GM12878 (cell line): ENCODE measurements around the gene MYO16. TPM values are rescaled to one million over a fixed set of nuclear protein-coding genes. Genes with fewer than 3 reads are reported as not detected.

ENCODE experiments used
- ATAC-seq: fragments of 200-7000 bp; cut with Tn5 transposase; 3 replicates; pipeline ENCODE4 v1.9.1; 2020; ENCODE audit warnings: mild to moderate bottlenecking, moderate library complexity
- BruUV-seq: library from RNA; stranded (reverse); fragments of 400-500 nt; replicated peaks from 2 replicates; lab custom pipeline; 2021; lab: Mats Ljungman, UMichigan
- CTCF ChIA-PET: fragments of 300-600 bp; sonication (Branson Sonifier 250); formaldehyde crosslinking; extraction: SDS; loops from one replicate; lab custom pipeline; 2021; ENCODE audit warnings: inconsistent platforms; lab: Yijun Ruan, JAX
- POLR2A ChIA-PET: fragments of 350-600 bp; formaldehyde crosslinking; extraction: SDS; loops from one replicate; lab custom pipeline; 2021; ENCODE audit warnings: inconsistent platforms; lab: Charles Lee
- RAD21 ChIA-PET: fragments of 300-600 bp; sonication (Branson Sonifier 250); formaldehyde crosslinking; loops from one replicate; lab custom pipeline; 2023; ENCODE audit warnings: antibody characterized with exemption; ENCODE audit not compliant: unreplicated experiment; lab: Charles Lee
- SMC1A ChIA-PET: fragments of 300-600 bp; sonication (Branson Sonifier 250); formaldehyde crosslinking; loops from one replicate; lab custom pipeline; 2023; ENCODE audit not compliant: unreplicated experiment, uncharacterized antibody; lab: Charles Lee
- DNase-seq: peaks from one replicate; pipeline ENCODE4 v3.0.0-alpha.2; 2011; ENCODE audit warnings: low read depth, low spot score
- FAIRE-seq: peaks from 3 replicates; lab custom pipeline; 2011; peaks lifted over from hg19 to GRCh38; lab: Jason Lieb, UNC
- H2AFZ ChIP-seq: 2 replicates; pipeline ENCODE4 v1.6.0; 2011; ENCODE audit warnings: low read depth, low read length, control low read depth; ENCODE audit not compliant: control insufficient read depth
- H3K27ac ChIP-seq: 2 replicates; pipeline ENCODE4 v1.5.1; 2011; ENCODE audit warnings: control low read depth; ENCODE audit not compliant: control insufficient read depth, insufficient read depth
- H3K27me3 ChIP-seq, 2 experiments: replicated peaks in 1 of 2; 2 replicates each; pipeline versions ENCODE4 v1.6.0 to v1.6.1; 2011; ENCODE audit warnings: low read length in 1 of 2; ENCODE audit not compliant: control insufficient read depth in 2 of 2, insufficient read depth in 2 of 2
- H3K36me3 ChIP-seq, 2 experiments: 2 replicates each; pipeline ENCODE4 v1.5.1; 2011; ENCODE audit warnings: low read length in 1 of 2; ENCODE audit not compliant: control insufficient read depth in 2 of 2, insufficient read depth in 2 of 2
- H3K4me1 ChIP-seq: 2 replicates; pipeline ENCODE4 v1.6.1; 2011; ENCODE audit warnings: mild to moderate bottlenecking, low read length, moderate library complexity, mixed read lengths; ENCODE audit not compliant: control insufficient read depth, insufficient read depth
- H3K4me2 ChIP-seq: 2 replicates; pipeline ENCODE4 v1.6.0; 2011; ENCODE audit warnings: control low read depth; ENCODE audit not compliant: control insufficient read depth, insufficient read depth
- H3K4me3 ChIP-seq: fragments of 200-600 bp; sonication (generic); 2 replicates; pipeline ENCODE4 v1.5.1; 2016
- H3K79me2 ChIP-seq: 2 replicates; pipeline ENCODE4 v1.6.0; 2011; ENCODE audit warnings: low read length; ENCODE audit not compliant: control insufficient read depth, insufficient read depth
- H3K9ac ChIP-seq: 2 replicates; pipeline ENCODE4 v1.8.0; 2011; ENCODE audit warnings: low read length, control low read depth, mixed read lengths; ENCODE audit not compliant: control insufficient read depth, insufficient read depth
- H3K9me3 ChIP-seq: replicated peaks from 3 replicates; pipeline ENCODE4 v1.5.1; 2011; ENCODE audit warnings: mild to moderate bottlenecking, low read length; ENCODE audit not compliant: control insufficient read depth, insufficient read depth
- H4K20me1 ChIP-seq: 2 replicates; pipeline ENCODE4 v1.6.0; 2011; ENCODE audit not compliant: control insufficient read depth, insufficient read depth
- ATF2 ChIP-seq: IDR thresholded peaks from 2 replicates; pipeline ENCODE4 v1.6.1; 2012; ENCODE audit warnings: low read length, inconsistent platforms
- CEBPZ ChIP-seq: fragments of 150-350 bp; IDR thresholded peaks from 2 replicates; pipeline ENCODE4 v1.6.1; 2016; ENCODE audit warnings: low read depth, low read length
- CHD1 ChIP-seq: IDR thresholded peaks from 2 replicates; pipeline ENCODE4 v1.6.1; 2012; ENCODE audit warnings: low read depth, low read length, improper control_type of control experiment
- FOXM1 ChIP-seq: IDR thresholded peaks from 2 replicates; pipeline ENCODE4 v1.6.1; 2012; ENCODE audit warnings: low read depth, mild to moderate bottlenecking, inconsistent platforms, low read length, moderate library complexity
- HSF1 ChIP-seq: fragments of 150-350 bp; IDR thresholded peaks from 2 replicates; pipeline ENCODE4 v1.6.1; 2014; ENCODE audit warnings: mild to moderate bottlenecking, low read depth, low read length
- KDM1A ChIP-seq: fragments of 200-600 bp; sonication (generic); IDR thresholded peaks from 2 replicates; pipeline ENCODE4 v1.6.1; 2016; ENCODE audit warnings: borderline replicate concordance
- KLF5 ChIP-seq: fragments of 450-650 bp; IDR thresholded peaks from 2 replicates; pipeline ENCODE4 v1.6.1; 2014; ENCODE audit warnings: mild to moderate bottlenecking; ENCODE audit not compliant: partially characterized antibody
- NRF1 ChIP-seq: conservative IDR thresholded peaks from 2 replicates; pipeline ENCODE4 v1.6.1; 2011; ENCODE audit warnings: mild to moderate bottlenecking, low read depth, low read length, improper control_type of control experiment
- PBX3 ChIP-seq: IDR thresholded peaks from 2 replicates; pipeline ENCODE4 v1.6.1; 2011; ENCODE audit warnings: mild to moderate bottlenecking, low read depth, low read length, moderate library complexity; ENCODE audit not compliant: insufficient replicate concordance
- PML ChIP-seq: IDR thresholded peaks from 2 replicates; pipeline ENCODE4 v1.6.1; 2012; ENCODE audit warnings: low read length, inconsistent platforms
- RAD51 ChIP-seq: fragments of 450-650 bp; IDR thresholded peaks from 2 replicates; pipeline ENCODE4 v1.6.1; 2016; ENCODE audit warnings: moderate library complexity, mild to moderate bottlenecking, inconsistent platforms
- RCOR1 ChIP-seq: conservative IDR thresholded peaks from 2 replicates; pipeline ENCODE4 v1.6.1; 2012; ENCODE audit warnings: low read depth, low read length, improper control_type of control experiment
- SUZ12 ChIP-seq: fragments of 200-600 bp; sonication (generic); IDR thresholded peaks from one replicate; pipeline ENCODE4 v1.6.1; 2018; ENCODE audit warnings: antibody characterized with exemption, mild to moderate bottlenecking; ENCODE audit not compliant: unreplicated experiment
- USF1 ChIP-seq: IDR thresholded peaks from 2 replicates; pipeline ENCODE4 v1.6.1; 2011; ENCODE audit warnings: borderline replicate concordance, low read depth, mild to moderate bottlenecking, moderate library complexity, mixed read lengths, low read length; ENCODE audit not compliant: insufficient read depth; ENCODE audit errors: extremely low read length
- in situ Hi-C: fragments of 300-500 bp; cut with MboI; formaldehyde crosslinking; loops from 9 replicates; pipeline ENCODE4 v1.14.3; 2018; ENCODE audit warnings: mixed read lengths
- intact Hi-C: fragments of 100-400 bp; cut with micrococcal nuclease; formaldehyde crosslinking; loops from one replicate; pipeline ENCODE4 v1.14.2; 2022; ENCODE audit not compliant: unreplicated experiment
- polyA plus RNA-seq, 11 experiments: library from polyadenylated mRNA; depleted of rRNA in 4 of 11; unstranded in 6 of 11; stranded (reverse) in 5 of 11; fragments of >200 nt; fragmentation: Nextera tagmentation in 4 of 11; fragmentation: Illumina TruSeq in 1 of 11; extraction: Ambion mirVana in 4 of 11; extraction: Trizol in 1 of 11; gene quantifications; 1 replicate in 1 of 11; 2 replicates in 10 of 11; pipeline versions ENCODE4 v1.2.1 to v1.2.3, GENCODE V29; 2011 to 2016; ENCODE audit warnings: inconsistent platforms in 2 of 11, missing spikeins in 2 of 11, low read depth in 1 of 11
- total RNA-seq, 4 experiments: library from RNA; depleted of rRNA in 3 of 4; stranded (reverse); fragments of >200 nt in 3 of 4; fragmentation: Illumina TruSeq in 1 of 4; extraction: Trizol in 1 of 4; gene quantifications; 2 replicates each; pipeline versions ENCODE4 v1.2.1 to v1.2.3, GENCODE V29; 2013 to 2021

MYO16 gene
- total and polyA plus RNA-seq, 10 of the 15 experiments (the other 5 are each of a cell fraction or from before 2014, with no cell fraction given): under 0.01 to 1.7 (median 0.05) TPM; not detected in 4

GRCh38 chr13:109192306-109192705, 562.9 kb downstream of the MYO16 start:
- H3K36me3 ChIP-seq: no peaks in the 10 kb centered on the region
- no peak for FAIRE-seq
- intact Hi-C loops: no loop called here

More at GRCh38 chr13:109192306-109192705, 562.9 kb downstream of the MYO16 start:
- in situ Hi-C loops: no loop called here
- POLR2A ChIA-PET: no interaction called here
- H3K4me3 ChIP-seq: no peak overlapping the region
- H4K20me1 ChIP-seq: no peaks in the 10 kb centered on the region
- H3K4me2 ChIP-seq: no peak overlapping the region
- H3K9me3 ChIP-seq: no peaks in the 10 kb centered on the region
- no peaks in the 10 kb centered on the region for H3K27me3 ChIP-seq
- BruUV-seq: no TSS peak
- RAD21 ChIA-PET: interaction anchor here (0.6 kb wide), 1 partner anchor 565 kb away, joined by 3 read pairs; no protein-coding TSS in a partner anchor
- no peaks in the 10 kb centered on the region for H3K4me1 ChIP-seq
- no peak for ATAC-seq
- no peak overlapping the region for H3K9ac ChIP-seq
- TF ChIP-seq USF1 (no peak), KDM1A (no peak), NRF1 (no peak), CHD1 (no peak), CEBPZ (no peak), HSF1 (no peak), SUZ12 (no peak), FOXM1 (no peak), PML (no peak), RCOR1 (no peak), PBX3 (no peak), KLF5 (no peak), ATF2 (no peak), RAD51 (no peak)
- SMC1A ChIA-PET: no interaction called here
- no peak overlapping the region for H2AFZ ChIP-seq
- H3K79me2 ChIP-seq: no peaks in the 10 kb centered on the region
- H3K27ac ChIP-seq: no peak overlapping the region
- CTCF ChIA-PET: no interaction called here
- no peak for DNase-seq
